ENCODE data around the gene PDC.
"Not testable (repeated sequence)": the region's sequence is repeated elsewhere in the genome, so short reads cannot be mapped to it uniquely, and the experiment has no call there.

Gene PDC

DNA sequence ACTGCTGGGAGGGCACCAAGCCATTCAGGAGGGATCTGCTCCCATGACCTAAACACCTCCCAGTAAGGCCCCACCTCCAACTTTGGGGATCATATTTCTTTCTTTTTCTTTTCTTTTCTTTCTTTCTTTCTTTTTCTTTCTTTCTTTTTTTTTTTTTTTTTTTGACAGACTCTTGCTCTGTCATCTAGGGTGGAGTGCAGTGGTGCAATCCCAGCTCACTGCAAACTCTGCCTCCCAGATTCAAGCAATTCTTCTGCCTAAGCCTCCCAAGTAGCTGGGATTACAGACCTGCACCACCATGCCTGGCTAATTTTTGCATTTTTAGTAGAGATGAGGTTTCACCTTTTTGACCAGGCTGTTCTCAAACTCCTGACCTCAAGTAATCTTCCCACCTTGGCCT is 4.6 kb upstream of the PDC start:
- not testable (repeated sequence) for DNase-seq

DNA sequence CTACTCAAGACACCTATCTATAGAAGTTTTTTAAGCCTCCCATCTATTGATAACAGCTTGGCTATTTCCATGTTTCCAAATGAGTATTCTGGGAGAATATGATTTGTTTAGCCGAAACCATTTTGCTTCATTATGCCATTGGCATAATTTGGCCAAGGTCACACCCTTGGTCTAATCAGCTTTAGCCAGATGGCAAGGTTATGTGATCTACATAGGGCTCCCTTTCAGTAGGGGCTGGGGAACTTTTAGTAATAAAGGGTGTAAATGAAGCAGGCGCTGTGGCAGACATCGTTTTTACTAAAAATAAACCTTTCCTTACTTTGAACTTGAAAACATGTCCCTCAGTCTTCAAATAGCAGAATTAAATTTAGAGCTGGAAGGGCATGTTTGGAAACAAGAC is 3.0 kb upstream of the PDC start:
- DNase-seq: no peak

DNA sequence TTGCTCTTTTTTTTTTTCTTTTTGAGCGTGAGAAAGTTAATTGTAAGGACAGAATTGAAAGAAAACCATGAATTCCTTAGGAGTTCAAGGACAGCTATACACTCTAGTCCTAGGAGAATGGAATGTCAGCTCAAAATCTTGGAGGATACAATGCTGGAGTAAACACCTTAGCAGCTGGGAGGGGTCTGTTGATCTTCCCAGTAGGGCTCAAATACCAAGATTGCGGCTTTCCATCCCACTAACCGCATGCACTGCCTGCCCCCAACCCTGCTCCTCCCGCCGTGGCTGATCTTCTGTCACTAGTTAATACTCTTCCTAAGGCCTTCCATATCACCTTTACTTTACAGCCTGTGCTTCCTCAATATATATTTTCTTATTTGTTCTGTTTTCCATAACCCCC is 2.6 kb upstream of the PDC start:
- no peak for DNase-seq

DNA sequence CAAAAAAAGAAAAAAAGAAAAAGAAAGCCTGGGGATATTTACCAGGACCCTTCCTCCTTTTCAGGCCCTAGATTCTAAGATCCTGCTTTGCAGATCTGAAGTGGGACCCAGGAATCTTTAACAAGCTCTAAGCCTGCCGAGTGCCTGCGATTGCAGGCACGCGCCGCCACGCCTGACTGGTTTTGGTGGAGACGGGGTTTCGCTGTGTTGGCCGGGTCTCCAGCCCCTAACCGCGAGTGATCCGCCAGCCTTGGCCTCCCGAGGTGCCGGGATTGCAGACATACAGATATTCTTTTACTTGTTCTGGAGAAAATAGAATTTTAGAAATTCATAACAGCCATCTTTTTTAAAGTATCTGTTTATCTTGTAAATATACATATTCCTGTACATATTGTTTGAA is 1.8 kb downstream of the PDC start:
- not testable (repeated sequence) for DNase-seq

DNA sequence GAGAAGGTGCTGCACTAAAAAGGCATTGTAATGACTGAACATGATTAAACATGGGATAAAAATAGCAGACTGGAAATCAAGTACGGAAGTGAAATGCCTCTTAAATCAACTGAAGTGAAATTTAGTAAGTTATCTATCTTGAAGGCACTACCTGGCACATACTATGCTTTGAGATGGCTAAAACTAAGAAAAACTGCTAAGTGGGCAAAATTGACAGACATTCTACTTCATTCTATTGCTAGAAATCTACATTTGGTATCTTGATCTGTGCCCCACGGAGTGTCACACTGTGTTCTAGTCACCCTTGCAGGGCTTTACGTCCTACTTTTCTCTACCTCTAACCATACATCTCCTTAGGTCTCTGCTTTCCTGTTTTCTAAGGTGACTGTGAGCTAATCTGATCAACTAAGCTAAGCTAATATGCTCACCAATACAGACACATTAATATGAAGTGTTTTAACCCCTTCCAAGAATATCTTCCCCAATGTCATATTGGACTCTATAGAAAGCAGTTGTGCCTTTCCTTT is 4.1 kb downstream of the PDC start:
- no peak for DNase-seq

DNA sequence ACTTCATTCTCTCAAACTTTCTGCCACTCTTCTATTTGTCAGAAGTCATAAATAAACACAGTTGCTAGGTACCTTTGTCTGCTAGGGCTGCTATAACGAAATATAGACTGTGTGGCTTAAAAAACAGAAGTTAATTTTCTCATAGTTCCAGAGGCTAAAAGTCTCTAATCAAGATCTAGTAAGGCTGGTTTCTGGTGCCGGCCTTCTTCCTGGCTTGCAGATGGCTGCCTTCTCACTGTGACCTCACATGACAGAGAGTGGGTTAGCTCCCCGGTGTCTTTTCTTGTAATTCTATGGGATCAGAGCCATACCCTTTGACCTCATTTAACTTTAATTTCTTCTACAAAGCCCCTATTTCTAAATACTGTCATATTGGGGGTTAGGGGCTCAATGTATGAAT is 5.9 kb downstream of the PDC start:
- DNase-seq: no peak

DNA sequence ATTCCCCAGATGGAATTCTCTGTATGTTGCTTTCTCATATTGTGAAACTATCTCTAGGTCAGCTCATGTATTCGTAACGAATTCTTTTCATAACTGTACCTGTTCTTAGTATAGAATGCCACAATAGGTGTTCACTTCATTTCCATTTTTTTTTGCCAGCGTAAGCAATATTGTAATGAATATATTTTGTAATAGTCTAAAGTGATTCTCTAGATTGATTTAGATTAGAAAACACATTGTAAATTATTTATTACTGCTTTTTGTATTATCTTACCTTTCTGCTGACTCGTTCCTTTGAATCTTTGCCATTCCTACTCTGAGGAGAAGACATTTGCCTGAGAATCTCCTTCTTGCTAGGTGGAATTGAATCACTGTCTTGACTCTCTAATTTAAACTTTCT is 14.8 kb downstream of the PDC start:
- no peak for DNase-seq

DNA sequence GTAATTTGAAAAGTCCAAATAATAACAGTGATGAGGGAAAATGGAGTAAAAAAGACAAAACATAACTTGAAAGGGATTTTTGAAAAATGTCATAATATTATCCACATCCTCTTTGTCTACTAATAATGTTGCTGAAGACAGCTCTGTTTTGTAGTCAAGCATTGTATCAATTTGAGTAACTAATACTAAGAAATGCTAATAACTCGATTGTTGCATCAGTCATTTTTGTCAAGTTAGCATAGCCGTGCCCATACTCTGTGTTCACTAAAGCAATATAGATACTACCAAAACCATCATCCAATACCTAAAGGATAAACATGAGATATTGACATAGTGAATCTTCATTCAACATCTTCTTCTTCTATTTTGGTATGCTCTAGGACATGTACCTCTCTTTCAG is 17.3 kb downstream of the PDC start:
- no peak for DNase-seq

DNA sequence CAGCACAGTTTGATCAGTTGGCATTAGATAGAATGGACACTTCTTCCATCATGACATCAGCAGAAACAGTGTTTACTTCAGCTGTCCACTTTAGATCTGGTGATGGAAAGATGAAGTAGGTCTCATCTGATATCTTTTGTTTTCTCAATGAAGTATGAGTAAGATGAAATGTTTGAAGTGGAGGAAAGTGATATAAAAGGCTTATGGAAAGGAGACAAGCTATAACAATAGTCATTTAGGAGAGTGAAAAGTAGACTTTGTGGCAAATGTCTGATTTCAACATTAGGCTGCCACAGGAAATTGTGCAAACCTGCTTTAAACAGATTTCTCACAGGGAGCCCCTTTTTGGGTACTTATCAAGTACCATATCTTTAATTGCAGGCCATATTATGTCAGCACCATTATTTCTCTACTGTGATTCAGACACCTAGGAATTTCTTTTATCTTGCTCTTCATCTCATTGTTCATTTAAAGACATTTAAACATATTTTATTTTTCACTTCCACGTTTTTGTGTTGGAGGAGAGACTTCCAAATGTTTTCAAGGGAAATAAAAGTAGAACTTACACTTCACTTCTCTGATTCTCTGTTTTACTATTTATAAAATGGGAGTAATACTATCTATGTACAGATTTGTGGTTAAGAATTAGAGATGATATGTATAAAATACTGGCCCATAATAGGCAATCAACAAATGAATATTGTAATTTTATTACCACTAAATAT is 18.1 kb downstream of the PDC start:
- peak; percentile 68 for DNase-seq

DNA sequence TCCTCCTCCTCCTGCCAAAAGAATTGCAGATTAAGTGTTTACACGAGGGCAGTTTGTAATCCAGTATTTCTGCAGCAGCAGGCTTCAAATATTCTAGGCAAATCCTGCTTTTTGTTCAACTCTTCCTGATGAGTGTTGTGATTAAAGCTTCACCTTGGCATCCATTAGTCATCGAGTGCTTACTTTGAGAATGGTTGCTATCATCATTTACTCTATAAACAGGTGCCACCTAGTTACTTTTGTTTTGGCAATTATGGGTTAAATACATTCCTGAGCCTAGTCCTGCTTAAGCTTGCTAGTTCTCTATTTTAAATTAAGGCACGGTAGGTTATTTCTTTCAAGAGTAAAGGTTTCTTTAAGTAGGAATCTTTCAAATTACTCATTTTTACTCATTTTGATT is 20.3 kb downstream of the PDC start:
- DNase-seq: no peak

DNA sequence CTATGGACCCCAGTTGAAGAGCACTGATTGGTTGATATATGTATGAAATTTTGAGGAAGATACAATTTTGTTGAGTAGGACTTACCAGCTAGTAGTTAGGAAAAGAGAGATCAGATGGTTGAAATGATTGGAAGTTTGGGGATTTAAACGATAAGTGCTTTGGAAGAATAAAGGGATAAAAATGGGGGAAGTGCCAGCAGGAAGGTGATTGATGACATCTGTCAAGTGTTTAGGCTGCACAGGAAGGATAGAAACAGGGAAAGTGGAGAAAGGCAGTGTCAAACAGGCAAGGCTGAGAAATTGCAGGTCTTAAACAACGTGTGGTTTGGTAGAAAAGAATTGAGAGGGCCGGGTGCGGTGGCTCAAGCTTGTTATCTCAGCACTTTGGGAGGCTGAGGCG is 22.3 kb downstream of the PDC start:
- DNase-seq: no peak

DNA sequence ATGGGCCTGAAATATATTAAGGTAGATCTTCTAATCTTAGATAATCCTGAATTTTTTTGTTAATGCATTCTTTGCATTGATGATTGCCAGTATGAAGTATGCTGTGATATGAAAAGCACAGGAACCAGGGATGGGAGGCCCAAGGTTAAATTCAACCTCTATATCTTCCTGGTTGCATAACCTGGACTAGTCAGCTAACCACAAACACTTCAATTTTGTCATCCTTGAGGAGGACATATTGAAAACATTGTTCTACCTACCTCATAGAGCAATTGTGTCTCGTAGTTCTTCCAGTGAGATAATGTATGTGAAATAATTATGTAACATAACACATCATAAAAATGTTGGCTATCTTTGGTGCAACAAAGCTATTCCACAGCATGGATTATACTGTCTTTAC is 25.6 kb downstream of the PDC start:
- no peak for DNase-seq

DNA sequence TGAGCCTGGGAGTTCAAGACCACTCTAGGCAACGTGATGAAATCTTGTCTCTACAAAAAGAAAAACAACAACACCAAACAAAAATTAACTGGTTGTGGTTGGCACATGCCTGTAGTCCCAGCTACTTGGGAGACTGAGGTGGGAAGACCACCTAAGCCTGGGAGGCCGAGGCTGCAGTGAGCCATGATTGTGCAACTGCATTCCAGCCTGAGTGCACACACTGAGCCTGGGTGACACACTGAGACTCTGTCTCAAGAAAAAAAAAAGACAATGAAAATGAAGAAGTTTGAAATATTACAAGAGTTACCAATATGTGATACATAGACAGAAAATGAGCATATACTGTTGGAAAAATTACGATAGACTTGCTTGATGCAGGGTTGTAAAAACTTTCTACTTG is 31.9 kb downstream of the PDC start:
- DNase-seq: no peak

DNA sequence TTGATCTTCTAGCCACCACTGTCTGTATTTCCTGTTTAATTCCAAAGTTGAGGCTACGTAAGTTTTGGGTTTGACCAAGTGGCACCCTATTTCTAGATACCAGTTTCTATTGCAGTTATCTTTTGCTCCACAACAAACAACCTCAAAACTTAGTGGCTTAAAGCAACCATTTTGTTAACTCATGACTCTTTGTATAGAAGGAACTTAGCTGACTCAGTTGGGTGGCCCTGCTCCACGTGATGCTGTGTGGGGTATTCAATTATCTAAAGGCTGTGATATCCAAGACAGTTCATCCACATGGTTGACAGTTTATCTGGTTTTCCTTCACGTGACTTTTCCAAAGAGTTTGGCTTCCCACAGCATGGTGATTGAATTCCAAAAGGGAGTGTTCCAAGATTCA is 34.8 kb downstream of the PDC start:
- no peak for DNase-seq

DNA sequence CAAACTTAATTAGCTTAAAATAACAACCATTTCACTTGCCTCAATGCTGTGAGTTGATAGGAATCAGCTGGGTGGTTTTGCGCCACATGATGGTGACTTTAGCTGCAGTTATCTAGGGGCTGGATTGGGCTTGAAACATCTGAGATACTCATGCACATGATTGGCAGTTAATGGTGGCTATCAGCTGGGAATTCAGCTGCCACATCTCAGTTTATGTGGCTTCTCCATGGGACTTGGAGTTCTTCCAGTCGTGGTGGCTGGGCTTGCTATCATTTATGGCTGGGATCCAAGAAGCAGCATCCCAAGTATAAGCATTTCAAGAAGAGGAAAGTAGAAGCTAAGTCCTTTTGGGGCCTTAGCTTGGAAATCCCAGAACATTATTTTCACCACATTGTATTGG is 36.4 kb downstream of the PDC start:
- no peak for DNase-seq

DNA sequence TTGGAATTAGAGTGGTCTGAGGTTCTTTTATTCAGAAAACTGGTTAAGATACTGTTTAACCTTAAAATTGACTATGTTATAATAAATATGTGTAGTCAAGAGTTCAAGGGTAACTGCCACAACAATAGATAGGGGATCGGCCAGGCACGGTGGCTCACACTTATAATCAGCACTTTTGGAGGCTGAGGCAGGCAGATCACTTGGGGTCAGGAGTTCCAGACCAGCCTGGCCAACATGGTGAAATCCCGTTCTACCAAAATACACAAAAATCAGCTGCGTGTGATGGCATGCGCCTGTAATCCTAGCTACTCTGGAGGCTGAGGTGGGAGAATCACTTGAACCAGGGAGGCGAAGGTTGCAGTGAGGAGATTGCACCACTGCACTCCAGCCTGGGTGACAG is 39.5 kb downstream of the PDC start:
- no peak for DNase-seq

DNA sequence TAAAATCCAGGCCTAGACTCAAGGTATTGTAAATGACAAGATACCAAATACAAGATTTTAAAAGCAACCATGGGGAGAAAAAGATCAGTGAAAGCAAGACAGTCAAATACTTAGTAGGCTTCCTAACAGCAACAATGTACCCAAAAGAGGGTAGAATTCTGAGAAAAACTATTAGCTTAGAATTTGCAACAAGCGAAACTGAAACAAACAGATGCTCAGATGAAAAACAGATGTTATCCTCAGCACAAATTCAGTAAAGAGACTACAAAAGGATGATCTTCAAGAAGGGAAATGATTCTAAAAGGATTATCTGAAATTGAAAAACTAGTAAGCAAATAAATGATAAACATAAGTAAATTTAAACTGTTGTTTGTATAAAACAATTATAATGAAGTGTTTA is 40.0 kb downstream of the PDC start:
- no peak for DNase-seq

DNA sequence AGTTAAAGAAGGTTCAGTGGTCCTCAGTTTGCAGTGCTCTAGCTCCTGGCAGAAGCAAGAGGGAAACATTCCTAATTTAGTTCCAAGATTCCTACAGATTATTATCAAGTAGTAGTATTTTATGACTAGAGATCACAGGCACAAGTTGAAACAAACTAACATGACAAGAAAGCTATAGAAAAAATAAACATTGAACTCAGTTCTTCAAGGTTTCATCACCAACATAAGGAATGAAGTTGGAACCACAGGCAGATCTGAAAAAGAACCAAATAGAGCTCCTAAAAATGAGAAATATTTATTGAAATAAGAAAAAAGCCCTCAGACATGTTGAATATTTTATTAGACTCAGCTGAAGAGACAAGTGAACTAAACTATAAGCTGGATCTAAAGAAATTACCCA is 40.6 kb downstream of the PDC start:
- DNase-seq: no peak

DNA sequence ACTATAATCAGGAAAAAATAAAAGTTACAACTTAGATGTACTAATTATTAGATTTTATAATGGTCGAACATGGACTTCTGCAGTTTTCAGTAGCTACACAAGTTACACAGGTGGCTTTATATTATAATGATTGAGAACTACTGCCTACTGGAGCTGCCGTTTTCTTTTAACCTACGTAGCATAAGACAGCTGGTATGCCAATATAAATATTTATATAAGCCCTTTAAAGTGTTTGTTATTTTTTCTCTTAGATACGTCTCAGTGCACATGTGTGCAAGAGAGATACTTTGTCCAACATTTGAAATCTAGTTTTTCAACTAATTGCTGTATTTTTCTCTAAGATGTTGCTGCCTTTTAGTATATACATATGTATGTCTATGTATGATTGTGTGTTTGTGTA is 42.4 kb downstream of the PDC start:
- peak; percentile 60 for DNase-seq

DNA sequence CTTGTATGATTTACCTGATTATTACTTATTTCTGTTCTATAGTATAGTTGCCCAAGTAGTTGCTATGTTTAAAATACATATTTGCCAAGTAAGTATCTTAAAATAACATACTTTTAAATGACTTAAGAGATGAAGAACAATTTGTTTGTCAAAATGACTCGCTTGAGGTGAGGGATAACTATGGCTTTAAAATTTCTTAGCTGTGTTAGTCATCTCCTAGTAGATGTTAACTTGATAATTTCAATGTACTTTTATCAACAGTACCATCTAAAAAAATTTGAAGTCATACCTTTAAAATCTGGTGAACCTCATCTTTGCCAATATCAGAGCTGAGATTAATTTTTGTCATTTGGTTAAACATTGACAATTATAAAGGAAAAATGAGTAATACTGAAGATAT is 47.6 kb downstream of the PDC start:
- DNase-seq: no peak

DNA sequence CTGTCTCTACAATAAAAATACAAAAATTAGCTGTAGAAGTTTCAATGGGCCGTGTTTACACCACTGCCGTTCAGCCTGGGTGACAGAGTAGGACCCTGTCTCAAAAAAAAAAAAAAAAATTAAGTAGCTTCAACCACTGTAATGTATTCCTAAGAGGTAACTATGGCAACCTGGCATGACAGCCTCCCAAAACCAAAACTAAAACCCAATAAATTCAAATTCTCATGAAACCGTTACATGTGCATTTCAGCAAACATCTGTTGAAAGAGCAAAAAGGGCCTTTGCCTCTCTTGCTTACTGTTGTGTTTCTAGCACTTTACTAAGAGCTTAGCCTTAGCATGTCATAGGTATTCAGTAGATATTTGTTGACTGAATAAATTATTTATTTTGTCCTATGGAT is 51.8 kb downstream of the PDC start:
- no peak for DNase-seq

DNA sequence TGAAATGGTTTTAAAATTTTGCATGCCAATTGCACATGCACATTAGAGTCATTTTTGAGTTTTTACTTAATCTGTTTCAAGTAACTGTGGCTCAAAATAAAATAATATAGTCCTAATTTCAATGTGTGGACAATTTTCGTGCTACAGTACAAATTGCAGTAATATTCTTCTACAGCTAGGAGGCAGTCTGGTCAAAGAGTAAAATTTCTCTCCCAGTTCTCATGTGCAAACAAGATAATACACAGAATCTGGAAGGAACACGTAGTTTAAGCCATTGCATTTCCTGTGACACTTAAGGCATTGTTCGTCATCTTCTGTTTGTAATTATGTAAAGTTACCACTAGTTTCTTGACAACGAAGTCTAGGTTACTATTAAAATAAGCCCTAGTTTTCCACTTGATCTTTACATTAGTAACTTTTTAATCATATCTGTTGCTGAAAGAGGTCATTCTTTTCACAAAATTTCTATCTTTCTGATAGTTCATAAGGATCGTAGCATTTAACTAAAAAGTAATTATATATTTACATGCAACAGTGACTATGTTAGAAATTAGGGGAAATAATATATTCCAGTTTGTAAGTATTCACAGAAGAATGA is 56.4 kb downstream of the PDC start:
- DNase-seq: no peak

DNA sequence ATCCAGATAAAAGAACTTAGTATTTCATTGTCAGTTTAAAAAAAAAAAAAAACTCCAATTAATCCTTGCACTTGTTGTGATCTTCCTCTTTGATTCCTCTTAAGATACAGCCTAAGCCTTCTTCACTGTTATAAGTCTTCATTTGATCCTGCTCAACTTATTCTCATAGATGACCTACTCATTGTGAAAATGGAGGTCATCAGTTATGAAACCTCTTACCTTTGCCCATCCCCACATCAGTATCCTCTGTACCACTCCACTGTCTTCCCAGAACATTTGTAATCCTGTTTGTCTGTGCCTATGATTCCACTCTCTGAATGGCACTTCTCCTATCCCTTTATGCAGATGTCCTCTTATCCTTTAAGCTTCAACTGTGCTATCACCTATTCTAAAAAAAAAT is 57.3 kb downstream of the PDC start:
- DNase-seq: no peak

DNA sequence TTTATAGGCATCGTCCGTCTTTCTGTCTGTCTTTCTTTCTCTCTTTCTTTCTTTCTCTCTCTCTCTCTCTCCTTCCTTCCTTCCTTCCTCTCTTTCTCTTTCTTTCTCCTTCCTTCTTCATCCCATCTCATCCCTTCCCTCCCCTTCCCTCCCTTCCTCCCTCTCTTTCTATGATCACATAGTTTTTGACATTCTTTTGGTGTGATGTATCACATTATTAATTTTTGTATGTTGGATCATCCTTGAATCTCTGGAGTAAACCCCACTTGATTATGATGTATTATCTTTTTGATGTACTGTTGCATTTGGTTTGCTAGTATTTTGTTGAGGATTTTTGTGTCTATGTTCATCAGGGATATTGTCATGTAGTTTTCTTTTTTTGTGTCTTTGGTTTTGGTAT is 59.5 kb downstream of the PDC start:
- DNase-seq: not testable (repeated sequence)

Measured in SHP77 treated with DMSO at 0.1 percent for 48 hours (cell line).